Gastroesophageal sphincter (tissue), 3 donors: Measurements from ENCODE around the gene KIAA1191.

Source experiments
- CTCF ChIP-seq, 4 experiments: fragments of 200-600 bp in 2 of 4; fragments of 450-650 bp in 2 of 4; sonication (generic) in 1 of 4; IDR thresholded peaks; one replicate each; pipeline ENCODE4 v1.5.1; 2017 to 2019; ENCODE audit warnings: antibody characterized with exemption in 4 of 4, mild to moderate bottlenecking in 2 of 4, moderate library complexity in 2 of 4
- POLR2A ChIP-seq, 2 donors: fragments of 450-650 bp; IDR thresholded peaks; one replicate each; pipeline ENCODE4 v1.6.1; 2017; ENCODE audit warnings: antibody characterized with exemption in 2 of 2, mild to moderate bottlenecking in 2 of 2, moderate library complexity in 1 of 2
- POLR2AphosphoS5 ChIP-seq: sonication (generic); formaldehyde crosslinking; IDR thresholded peaks from one replicate; pipeline ENCODE4 v1.6.1; 2017; ENCODE audit warnings: antibody characterized with exemption

- TF ChIP-seq POLR2A (IDR thresholded peaks at IDR 0.05): no peak
- no peak for TF ChIP-seq POLR2AphosphoS5
- TF ChIP-seq CTCF (IDR thresholded peaks at IDR 0.05): no peak
Measured at GRCh38 chr5:176337913-176338312, 23.7 kb downstream of the KIAA1191 start.
